Testis (tissue), 3 donors: Measurements from ENCODE around the gene DOCK7. TPM values are rescaled to one million over a fixed set of nuclear protein-coding genes. Genes with fewer than 3 reads are reported as not detected.

Experiments
- DNase-seq: peaks from one replicate; pipeline ENCODE4 v3.0.0-alpha.2; 2019
- H3K27ac ChIP-seq, 2 donors: fragments of 200-600 bp; sonication (generic); one replicate each; pipeline ENCODE4 v1.5.1; 2019
- H3K27me3 ChIP-seq: fragments of 200-600 bp; sonication (generic); one replicate; pipeline ENCODE4 v1.5.1; 2019
- H3K36me3 ChIP-seq: fragments of 200-600 bp; sonication (generic); one replicate; pipeline ENCODE4 v1.5.1; 2017; ENCODE audit warnings: low read depth; ENCODE audit errors: missing control alignments
- H3K4me1 ChIP-seq: fragments of 200-600 bp; sonication (generic); one replicate; pipeline ENCODE4 v1.5.1; 2019
- H3K4me3 ChIP-seq, 2 donors: fragments of 200-600 bp; sonication (generic); one replicate each; pipeline ENCODE4 v1.5.1; 2017 to 2019
- H3K9me3 ChIP-seq: fragments of 200-600 bp; sonication (generic); one replicate; pipeline ENCODE4 v1.5.1; 2017
- CTCF ChIP-seq, 3 experiments: fragments of 450-650 bp in 2 of 3; fragments of 200-600 bp in 1 of 3; sonication (generic) in 1 of 3; IDR thresholded peaks; one replicate each; pipeline ENCODE4 v1.5.1; 2016 to 2019; ENCODE audit warnings: antibody characterized with exemption in 3 of 3, mild to moderate bottlenecking in 2 of 3, moderate library complexity in 1 of 3
- POLR2A ChIP-seq: fragments of 450-650 bp; IDR thresholded peaks from one replicate; pipeline ENCODE4 v1.6.1; 2017; ENCODE audit warnings: antibody characterized with exemption, mild to moderate bottlenecking, moderate library complexity
- WGBS, 2 donors: methylation state at CpG; one replicate each; pipeline ENCODE4 v1.1.5; 2018; 5-methylcytosine and 5-hydroxymethylcytosine counted together
- intact Hi-C: fragments of 100-400 bp; cut with DNase I; formaldehyde crosslinking; loops from one replicate; pipeline ENCODE4 v1.15.1; 2023; ENCODE audit warnings: low total_unique reads
- polyA plus RNA-seq: library from polyadenylated mRNA; stranded (reverse); fragments of 350-450 nt; fragmentation: Illumina TruSeq; extraction: RNeasy Lipid Tissue Mini Kit (QIAGEN cat#74804); gene quantifications from one replicate; pipeline ENCODE4 v1.2.3, GENCODE V29; 2014; ENCODE audit warnings: low read depth, low replicate concordance; ENCODE audit not compliant: insufficient read depth
- total RNA-seq, 2 donors: library from RNA; depleted of rRNA; stranded (reverse); fragments of >200 nt; gene quantifications; one replicate each; pipeline ENCODE4 v1.2.3, GENCODE V29; 2016

DOCK7 gene
- total and polyA plus RNA-seq, 3 donors from 2014 or later, result 42.2 to 122 (median 94.3) TPM

- intact Hi-C loops, result no loop called here
- TF ChIP-seq CTCF (IDR thresholded peaks at IDR 0.05) (no peak), POLR2A (no peak)
- H3K9me3 ChIP-seq, result no peaks in the 10 kb centered on the region
- no peak for DNase-seq
- H3K27me3 ChIP-seq, result no peaks in the 10 kb centered on the region
- H3K4me3 ChIP-seq, result no peak overlapping the region
- H3K36me3 ChIP-seq, result no peaks in the 10 kb centered on the region
- WGBS, 2 donors, result 94% methylated on average over 2 of the region's 2 CpGs
- H3K27ac ChIP-seq, result no peak overlapping the region
- H3K4me1 ChIP-seq, result no peaks in the 10 kb centered on the region
Measured at GRCh38 chr1:62429581-62429980, 258.6 kb downstream of the DOCK7 start.

DNA sequence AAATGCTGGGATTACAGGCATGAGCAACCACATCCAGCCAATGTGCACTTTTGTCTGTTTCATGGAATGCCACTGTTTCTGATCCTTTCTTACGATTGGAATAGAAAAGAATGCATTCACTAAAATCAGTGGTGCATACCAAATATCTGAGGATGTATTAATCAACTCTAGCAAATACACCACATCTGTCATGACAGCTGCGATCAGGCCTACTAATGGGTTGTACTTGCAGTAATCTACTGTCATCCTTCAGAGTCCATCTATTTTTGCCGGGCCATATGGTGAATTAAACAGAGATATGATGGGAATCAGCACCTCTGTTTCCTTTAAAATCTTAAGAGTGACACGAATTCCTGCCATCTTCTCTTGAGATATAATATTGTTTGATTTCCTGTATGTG is 259.8 kb downstream of the DOCK7 start:
- Histone ChIP-seq H3K4me1 (no peaks in the 10 kb centered on the region), H3K36me3 (no peaks in the 10 kb centered on the region), H3K9me3 (no peaks in the 10 kb centered on the region), H3K4me3 (no peak overlapping the region), H3K27me3 (no peaks in the 10 kb centered on the region), H3K27ac (no peak overlapping the region)
- WGBS, 2 donors, result 78 to 85% methylated on average over 4 of the region's 4 CpGs
- DNase-seq, result no peak
- intact Hi-C loops, result no loop called here
- TF ChIP-seq POLR2A, result no peak
- no peak for TF ChIP-seq CTCF (IDR thresholded peaks at IDR 0.05)

- intact Hi-C loops, result no loop called here
- no peaks in the 10 kb centered on the region for H3K4me1 ChIP-seq
- no peak overlapping the region for H3K27ac ChIP-seq
- H3K27me3 ChIP-seq, result no peaks in the 10 kb centered on the region
- no peaks in the 10 kb centered on the region for H3K9me3 ChIP-seq
- DNase-seq, result no peak
- H3K36me3 ChIP-seq, result no peaks in the 10 kb centered on the region
- no peak overlapping the region for H3K4me3 ChIP-seq
- WGBS, 2 donors, result 82 to 94% methylated on average over 1 of the region's 1 CpG
- no peak for TF ChIP-seq CTCF (IDR thresholded peaks at IDR 0.05)
- TF ChIP-seq POLR2A, result no peak
Measured at GRCh38 chr1:62426794-62427193, 261.4 kb downstream of the DOCK7 start.

DNA sequence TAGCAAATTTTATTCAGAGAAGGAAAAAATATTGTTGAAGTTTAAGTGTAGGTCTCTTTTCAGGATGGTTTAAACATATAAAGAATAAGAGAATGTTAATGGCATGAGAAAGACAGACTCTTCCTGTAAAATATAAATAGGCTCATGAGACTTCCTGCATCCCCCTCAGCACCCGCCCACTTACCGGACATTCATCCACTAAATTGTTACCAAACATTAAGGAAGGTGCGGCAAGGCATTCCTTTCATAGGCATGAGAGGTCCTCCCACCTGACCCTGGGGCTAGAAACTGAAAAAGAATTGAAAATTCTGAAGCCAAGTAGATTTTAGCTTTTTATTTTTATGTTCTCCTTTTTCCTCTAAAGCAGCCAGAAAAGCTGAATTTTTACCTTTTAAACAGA is 261.9 kb downstream of the DOCK7 start:
- WGBS, 2 donors, result 35 to 36% methylated on average over 3 of the region's 3 CpGs

More for the DNA sequence above, 261.9 kb downstream of the DOCK7 start:
- H3K36me3 ChIP-seq, result no peaks in the 10 kb centered on the region
- intact Hi-C loops, result no loop called here
- H3K27ac ChIP-seq, result no peak overlapping the region
- TF ChIP-seq CTCF (IDR thresholded peaks at IDR 0.05), result no peak
- TF ChIP-seq POLR2A, result no peak
- H3K9me3 ChIP-seq, result no peaks in the 10 kb centered on the region
- no peaks in the 10 kb centered on the region for H3K4me1 ChIP-seq
- no peak overlapping the region for H3K4me3 ChIP-seq
- no peak for DNase-seq
- no peaks in the 10 kb centered on the region for H3K27me3 ChIP-seq
